IPS DF 4.7 (cell line): ENCODE measurements around the gene SERPINF2.
"Not testable (repeated sequence)": the region's sequence is repeated elsewhere in the genome, so short reads cannot be mapped to it uniquely, and the experiment has no call there.

ENCODE experiments used
- DNase-seq: peaks from one replicate; pipeline ENCODE4 v3.0.0-alpha.2; 2013; ENCODE audit warnings: low spot score; ENCODE audit errors: extremely low read depth

SERPINF2 gene

DNA sequence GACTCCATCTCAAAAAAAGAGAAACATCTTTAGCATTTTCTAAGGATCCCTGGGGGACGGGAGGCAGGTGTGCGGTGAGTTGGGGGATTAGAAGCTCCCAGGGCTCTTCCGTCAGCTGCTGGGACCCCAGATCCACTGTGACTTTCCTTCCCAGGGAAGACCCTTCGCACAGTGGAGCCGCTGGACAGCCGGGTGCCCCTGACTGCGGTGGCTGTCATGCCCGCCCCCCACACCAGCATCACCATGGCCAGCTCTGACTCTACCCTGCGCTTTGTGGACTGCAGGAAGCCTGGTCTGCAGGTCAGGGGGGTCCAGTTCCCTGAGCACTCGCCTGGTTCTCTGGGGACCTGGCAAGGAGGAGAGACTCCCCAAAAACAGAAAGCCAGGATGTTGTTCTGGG lies 7.3 kb upstream of the SERPINF2 start:
- DNase-seq = no peak

DNA sequence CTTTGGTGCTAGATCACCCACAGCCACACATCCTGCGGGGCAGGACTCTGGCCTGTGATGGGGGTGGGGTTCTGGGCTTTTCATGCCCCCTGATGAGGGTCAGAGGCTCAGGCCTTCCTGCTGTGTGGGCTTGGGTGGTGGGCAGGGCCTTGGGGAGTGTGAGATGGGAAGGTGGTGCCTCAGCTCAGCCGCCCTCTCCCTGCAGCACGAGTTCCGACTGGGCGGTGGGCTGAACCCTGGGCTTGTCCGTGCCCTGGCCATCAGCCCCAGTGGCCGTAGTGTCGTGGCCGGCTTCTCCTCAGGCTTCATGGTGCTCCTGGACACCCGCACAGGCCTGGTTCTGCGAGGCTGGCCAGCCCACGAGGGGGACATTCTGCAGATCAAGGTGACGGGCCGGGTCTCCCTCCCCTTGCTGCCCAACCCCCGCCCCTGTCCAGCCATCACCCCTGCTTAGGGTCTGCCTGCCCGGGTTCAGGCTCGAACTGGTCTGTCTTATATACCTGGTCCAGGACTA lies 6.8 kb upstream of the SERPINF2 start:
- no peak for DNase-seq

DNA sequence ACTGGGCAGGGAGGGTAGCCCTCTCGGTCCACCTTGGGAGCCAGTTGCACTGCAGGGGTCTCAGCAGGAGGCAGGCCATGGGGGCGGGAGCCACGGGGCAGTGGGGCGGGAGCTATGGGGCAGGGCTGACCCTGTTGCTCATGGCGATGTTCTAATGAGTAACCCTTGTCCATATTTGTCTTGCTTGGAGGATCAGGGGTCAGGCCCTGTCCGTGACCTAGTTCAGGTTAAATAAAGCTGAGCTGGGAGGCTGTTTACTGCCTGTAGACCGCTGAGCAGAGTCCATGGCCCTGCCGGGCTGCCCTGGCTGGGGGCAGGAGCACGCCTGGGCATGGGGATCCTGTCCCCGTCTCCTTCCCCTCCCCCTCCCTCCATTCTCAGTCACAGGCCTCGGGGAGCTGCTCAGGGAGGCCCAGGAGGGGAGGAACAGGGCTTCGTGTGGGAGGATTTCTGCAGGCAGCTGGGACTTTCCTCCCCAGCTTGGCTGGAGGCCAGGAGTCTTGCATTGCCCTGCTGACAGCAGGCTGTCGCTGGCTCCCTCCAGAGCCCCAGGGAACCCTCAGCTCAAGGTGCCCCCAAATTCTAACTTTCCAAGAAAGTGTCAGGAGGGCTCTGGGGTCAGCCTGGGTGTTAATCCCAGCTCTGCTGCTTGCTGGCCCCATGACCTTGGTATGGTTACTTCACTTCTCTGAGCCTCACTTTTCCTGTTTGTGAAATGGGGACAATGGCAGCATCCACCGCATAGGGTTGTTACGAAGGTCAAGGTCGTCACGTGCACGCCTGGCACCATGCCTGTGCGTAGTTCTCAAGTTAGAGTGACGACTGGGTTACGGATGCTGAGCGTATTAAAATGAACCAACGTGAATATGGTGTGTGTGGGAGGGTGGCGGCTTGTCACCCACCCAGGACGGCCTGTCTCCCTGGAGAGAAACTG lies 6.1 kb upstream of the SERPINF2 start:
- DNase-seq = no peak

- no peak for DNase-seq
These were observed 5.0 kb upstream of the SERPINF2 start for GRCh38 chr17:1737531-1738291.

GRCh38 chr17:1741899-1742298 lies 772 bp upstream of the SERPINF2 start:
- DNase-seq = not testable (repeated sequence)

DNA sequence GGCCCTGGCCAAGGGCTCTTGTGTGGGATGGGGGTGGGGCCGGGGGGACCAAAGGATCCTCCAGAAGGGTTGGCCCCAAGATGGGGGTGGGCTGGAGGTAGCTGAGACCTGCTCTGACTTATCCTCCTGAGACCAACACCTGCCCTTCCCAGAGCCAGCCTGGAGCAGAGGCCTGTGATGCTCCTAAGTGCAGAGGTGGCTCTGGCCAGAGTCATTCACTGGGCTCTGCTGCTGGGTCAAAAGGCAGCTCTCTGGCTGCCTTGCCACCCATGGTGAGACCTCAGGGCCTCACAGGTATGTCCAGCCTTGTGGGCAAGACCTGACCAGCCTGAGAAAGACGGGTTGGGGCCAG lies 393 bp downstream of the SERPINF2 start:
- no peak for DNase-seq

DNA sequence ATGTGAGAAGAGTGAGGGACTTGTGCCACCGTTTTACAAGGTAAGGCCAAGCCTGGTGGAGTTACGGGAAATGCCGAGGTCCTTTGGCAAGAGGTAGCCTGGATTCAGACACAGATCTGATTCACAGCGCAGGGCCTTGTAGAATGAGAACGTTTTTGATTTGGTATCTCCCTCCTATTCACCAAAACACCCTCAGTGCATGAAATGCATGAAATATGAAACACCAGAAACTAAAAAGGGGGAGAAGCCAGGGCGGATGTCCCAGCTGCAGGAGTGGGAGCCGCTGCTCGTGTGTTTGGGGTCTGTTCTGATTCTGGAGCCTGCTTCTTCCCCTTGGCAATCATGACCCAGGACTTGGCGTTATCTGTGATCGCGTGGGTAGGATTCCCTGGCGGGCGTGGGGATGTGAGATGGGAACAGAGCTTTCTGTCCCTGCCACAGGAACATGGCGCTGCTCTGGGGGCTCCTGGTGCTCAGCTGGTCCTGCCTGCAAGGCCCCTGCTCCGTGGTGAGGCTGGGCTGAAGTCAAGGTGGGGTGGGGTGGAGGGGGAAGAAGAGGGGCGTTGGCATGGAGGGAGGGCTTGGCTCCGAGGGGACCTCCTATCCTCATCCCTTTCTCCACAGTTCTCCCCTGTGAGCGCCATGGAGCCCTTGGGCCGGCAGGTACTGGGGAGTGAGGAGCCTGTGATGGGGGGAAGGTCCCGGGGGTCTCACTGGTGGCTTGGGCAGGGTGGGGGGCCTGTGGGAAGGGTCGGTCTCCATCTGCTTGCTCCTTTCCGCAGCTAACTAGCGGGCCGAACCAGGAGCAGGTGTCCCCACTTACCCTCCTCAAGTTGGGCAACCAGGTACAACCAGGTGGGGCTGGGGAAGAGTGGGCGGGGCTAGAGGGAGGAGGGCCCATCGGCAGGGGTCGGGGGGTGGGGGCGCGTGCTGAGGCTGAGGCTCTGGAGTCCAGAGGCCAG lies 2.2 kb downstream of the SERPINF2 start:
- DNase-seq = no peak

- DNase-seq = no peak
These were observed 2.9 kb downstream of the SERPINF2 start for GRCh38 chr17:1745513-1746020.

- no peak for DNase-seq
These were observed 4.4 kb downstream of the SERPINF2 start for GRCh38 chr17:1746975-1747543.

DNA sequence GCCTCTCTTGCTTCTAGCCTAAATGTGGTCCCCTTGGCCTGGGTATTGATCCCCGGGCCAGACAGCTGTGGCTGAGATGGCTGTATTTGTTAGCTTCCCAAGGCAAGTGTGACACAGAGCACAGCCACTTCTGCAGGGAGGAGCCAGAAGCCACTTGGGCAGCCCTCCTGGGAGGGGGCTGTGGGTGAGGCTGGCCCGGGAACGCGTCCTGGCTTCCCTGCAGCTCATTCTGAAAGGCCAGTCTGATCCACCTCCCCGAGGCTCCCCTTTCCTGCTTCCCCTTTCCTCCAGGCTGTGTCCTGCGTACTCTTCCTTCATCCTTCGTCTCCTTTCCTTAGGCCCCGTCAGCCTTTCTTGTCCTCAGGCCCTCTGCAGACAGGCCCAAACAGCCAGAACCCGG lies 8.0 kb downstream of the SERPINF2 start:
- no peak for DNase-seq

DNA sequence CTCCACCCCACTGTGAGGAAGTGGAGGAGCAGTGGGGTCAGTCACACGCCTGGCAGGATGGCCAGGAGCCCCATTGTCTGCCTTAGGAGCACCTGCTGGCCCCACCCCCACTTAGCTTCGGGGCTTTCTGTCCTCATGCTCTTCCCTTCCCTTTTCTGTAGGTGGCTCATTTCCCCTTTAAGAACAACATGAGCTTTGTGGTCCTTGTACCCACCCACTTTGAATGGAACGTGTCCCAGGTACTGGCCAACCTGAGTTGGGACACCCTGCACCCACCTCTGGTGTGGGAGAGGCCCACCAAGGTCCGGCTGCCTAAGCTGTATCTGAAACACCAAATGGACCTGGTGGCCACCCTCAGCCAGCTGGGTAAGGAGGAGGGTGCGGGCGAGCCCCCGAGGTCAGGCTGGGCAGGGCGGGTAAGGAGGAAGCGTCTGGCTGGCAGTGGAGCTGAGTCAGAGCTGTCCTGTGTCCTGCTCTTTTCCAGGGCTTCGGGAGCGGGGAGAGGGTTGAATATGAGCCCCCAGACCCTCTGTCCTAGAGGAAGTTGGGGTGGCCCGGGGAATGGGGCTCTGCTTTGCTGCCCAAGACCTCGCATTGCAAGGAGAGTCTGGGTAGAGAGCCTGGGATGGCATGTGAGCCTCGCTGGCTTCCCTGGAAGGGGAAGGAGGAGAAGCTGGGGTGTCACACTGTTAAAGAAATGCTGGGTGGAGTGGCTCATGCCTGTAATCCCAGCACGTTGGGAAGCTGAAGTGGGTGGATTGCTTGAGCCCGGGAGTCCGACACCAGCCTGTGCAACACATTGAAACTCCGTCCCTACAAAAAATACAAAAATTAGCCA lies 10.0 kb downstream of the SERPINF2 start:
- no peak for DNase-seq

DNA sequence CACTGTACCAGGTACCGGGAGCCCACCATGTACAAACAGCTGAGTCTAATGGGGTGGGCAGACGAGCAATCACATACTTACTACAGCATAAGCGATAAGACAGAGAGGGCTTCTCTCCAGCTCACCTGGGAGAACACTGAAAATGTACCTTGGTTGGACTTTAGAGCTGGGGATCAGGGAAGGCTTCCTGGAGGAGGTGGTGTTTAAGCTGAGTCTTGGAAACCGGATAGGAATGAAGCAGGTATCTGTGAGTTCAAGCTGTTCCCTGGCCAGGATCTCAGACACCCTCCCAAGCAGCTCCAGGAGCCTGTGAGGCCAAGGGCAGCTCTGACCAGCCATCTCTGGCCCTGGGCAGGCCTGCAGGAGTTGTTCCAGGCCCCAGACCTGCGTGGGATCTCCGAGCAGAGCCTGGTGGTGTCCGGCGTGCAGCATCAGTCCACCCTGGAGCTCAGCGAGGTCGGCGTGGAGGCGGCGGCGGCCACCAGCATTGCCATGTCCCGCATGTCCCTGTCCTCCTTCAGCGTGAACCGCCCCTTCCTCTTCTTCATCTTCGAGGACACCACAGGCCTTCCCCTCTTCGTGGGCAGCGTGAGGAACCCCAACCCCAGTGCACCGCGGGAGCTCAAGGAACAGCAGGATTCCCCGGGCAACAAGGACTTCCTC lies 11.2 kb downstream of the SERPINF2 start:
- no peak for DNase-seq

DNA sequence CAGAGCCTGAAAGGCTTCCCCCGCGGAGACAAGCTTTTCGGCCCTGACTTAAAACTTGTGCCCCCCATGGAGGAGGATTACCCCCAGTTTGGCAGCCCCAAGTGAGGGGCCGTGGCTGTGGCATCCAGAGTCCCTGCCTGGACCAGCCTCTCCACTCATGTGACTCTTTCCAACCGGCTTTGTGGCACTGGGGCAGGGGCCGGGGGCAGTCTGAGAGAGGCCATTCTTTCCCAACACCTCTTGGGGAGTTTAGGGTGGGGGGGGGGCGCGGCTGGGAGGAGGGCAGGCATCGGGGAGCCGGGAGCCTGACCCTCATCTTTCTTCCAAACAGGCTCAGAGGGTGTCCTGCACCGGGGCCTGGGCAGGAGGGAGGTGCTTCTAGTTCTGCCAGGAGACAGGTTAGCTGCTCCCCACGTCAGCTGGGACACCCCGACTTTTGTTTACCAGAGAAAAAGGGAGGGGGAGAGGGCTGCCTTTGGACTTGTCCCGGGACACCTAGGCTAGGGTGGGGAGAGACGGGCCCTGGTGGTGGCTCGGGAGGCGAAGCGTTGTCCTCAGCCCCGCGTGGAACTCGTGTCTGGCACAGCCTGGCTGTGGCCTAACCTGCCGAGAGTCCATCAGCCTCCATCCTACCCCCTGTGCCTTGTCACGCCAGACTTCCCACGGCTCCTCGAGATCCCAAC lies 11.9 kb downstream of the SERPINF2 start:
- DNase-seq = no peak

GRCh38 chr17:1755252-1755826 lies 12.7 kb downstream of the SERPINF2 start:
- DNase-seq = no peak

- no peak for DNase-seq
These were observed 13.2 kb downstream of the SERPINF2 start for GRCh38 chr17:1755827-1756262.

GRCh38 chr17:1758807-1759206 lies 16.1 kb downstream of the SERPINF2 start:
- no peak for DNase-seq

DNA sequence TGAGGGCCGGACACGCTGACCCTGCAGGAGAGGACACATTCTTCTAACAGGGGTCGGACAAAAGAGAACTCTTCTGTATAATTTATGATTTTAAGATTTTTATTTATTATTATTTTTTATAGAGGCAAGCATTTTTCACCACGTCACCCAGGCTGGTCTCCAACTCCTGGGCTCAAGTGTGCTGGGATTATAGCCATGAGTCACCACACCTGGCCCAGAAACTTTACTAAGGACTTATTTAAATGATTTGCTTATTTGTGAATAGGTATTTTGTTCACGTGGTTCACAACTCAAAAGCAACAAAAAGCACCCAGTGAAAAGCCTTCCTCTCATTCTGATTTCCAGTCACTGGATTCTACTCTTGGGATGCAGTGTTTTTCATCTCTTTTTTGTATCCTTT lies 16.9 kb downstream of the SERPINF2 start:
- no peak for DNase-seq

- DNase-seq = no peak
These were observed 19.7 kb downstream of the SERPINF2 start for GRCh38 chr17:1762233-1762900.
